GM19395 (cell line): Measurements from ENCODE around the gene ARL15.
"Not testable (repeated sequence)": the region's sequence is repeated elsewhere in the genome, so short reads cannot be mapped to it uniquely, and the experiment has no call there.

ENCODE experiments used
- ATAC-seq: cut with Tn5 transposase; IDR thresholded peaks from one replicate; pipeline ENCODE4 v1.9.1; 2021; ENCODE audit warnings: mild to moderate bottlenecking, moderate library complexity; ENCODE audit not compliant: unreplicated experiment

ARL15 gene

GRCh38 chr5:54103871-54104270 lies 206.5 kb downstream of the ARL15 start:
- no peak for ATAC-seq

GRCh38 chr5:54098267-54098666 lies 212.1 kb downstream of the ARL15 start:
- ATAC-seq = peak; percentile 48

- no peak for ATAC-seq
Measured at GRCh38 chr5:54095969-54096368, 214.4 kb downstream of the ARL15 start.

DNA sequence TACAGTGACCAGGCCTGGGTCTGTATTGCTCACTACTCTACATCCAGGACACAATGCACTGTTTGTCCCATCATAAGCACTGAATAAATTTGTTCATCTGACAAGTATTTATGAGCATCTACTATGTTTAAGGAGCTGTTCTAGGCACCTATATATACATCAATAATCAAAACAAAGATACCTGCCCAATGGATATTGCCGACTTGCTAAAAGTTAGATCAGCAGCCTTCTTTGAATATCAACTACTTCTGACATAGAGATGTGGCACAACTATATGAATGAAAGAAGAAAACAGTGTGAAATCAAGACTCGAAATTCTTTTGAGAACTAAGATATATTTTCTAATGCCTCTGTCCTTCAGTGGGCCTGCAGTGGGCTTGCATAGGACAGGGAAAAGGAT lies 215.7 kb downstream of the ARL15 start:
- no peak for ATAC-seq

- ATAC-seq = no peak
Measured at GRCh38 chr5:54093861-54094260, 216.5 kb downstream of the ARL15 start.

DNA sequence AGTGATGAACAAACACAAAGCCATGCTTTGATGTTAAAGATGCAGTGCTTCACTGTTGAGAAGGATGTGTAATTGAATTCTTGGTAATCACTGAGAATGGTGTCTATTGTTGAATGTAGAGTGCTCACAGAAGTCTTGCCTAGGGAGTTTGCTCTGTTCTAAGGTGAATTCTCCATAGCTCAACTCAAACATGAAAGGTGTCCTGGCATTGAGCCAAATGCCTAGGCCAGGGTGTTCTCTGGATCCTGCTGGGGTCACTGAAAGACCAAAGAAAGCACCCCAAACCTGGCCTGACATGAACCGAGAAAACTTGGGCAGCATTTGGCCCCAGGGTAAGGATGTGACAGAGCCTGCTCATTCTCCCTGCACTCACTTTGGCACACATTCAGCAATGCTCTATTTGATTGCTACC lies 217.3 kb downstream of the ARL15 start:
- ATAC-seq = no peak

DNA sequence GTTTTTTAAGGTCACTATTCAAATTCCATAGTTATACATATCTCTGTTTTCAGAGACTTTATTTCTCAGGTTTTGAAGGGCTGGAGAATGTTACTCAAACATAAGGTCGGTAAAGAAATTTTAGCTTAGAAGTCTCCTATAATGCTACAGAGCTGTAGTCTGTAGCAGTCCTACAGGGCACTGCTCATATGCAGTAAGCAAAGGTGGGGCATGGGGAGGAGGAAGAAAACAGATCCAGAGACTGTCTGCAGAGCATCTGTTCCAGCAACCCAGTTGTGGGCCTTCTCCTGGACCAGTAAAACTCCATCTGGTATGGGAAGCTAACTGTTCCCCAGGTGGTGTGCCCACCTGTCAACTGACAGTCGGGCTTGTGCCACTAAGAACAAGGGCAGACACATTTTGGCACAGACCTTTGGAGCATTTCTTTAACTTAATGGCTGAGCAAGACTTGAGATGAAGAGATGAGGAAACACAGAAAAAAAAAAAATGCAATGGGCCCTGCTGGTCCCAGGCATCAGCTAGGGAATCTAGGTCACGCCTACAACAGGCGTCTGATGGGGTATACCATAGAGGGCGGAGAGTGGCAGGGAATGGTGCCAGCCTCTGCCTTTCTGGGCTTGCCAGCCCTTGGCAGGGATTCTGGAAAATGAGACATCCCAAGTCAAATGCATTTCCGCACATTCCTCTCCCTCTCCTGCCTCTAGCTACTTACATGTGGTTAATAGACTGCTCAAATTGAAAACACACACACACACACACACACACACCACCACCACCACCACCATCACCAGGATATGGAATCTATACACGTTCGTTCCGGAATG lies 218.9 kb downstream of the ARL15 start:
- no peak for ATAC-seq

- no peak for ATAC-seq
Measured at GRCh38 chr5:54090495-54091120, 219.8 kb downstream of the ARL15 start.

GRCh38 chr5:54088081-54088480 lies 222.3 kb downstream of the ARL15 start:
- ATAC-seq = no peak

- no peak for ATAC-seq
Measured at GRCh38 chr5:54087436-54087835, 222.9 kb downstream of the ARL15 start.

DNA sequence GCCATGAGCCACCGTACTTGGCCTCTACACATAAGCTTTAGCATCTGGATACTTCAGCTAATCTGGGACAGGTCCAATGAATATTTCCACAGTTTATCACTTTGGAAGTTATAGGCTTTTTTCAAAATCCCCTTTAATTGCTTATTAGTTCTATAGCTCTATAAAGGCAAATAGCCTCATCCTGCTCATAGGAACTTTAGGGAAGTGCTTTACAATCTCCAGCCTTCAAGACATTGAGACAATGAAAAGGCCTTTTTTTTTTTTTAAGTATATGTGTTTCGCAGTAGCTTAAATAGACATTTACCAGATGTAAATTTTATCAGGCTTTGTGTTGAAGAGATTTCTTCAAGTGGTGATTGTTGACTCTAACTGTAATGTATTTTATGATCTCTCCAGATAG lies 224.2 kb downstream of the ARL15 start:
- no peak for ATAC-seq

GRCh38 chr5:54084696-54085095 lies 225.7 kb downstream of the ARL15 start:
- no peak for ATAC-seq

DNA sequence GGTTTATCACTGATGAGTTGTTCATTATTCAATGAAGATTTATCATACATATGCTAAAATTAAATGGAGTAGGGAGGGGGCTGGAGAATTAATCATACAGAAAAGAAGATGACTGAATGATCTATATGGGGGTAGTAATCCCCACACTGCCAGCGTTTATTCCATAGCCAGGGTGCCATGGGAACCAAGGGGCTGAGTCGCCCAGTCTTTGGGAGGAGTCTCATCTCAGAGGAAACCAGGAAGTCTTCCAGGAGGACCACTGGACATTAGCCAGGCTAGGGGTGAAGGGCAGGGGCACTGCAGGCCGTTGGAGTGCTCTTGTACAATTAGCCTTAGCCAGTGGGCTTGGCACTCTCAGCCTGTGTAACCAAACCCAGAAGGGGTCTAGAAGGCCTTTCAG lies 226.5 kb downstream of the ARL15 start:
- ATAC-seq = no peak

GRCh38 chr5:54083245-54083644 lies 227.1 kb downstream of the ARL15 start:
- ATAC-seq = no peak

DNA sequence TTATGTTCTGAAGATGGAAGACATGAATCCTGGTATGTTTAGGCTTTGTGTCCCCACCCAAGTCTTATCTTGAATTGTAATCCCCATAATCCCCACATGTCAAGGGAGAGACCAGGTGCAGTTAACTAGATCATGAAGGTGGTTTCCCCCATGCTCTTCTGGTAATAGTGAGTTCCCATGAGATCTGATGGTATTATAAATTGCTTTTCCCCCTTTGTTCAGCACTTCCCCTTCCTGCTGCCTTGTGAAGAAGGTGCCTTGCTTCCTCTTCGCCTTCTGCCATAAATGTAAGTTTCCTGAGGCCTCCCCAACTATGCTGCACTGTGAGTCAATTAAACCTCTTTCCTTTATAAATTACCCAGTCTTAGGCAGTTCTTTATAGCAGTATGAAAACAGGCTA lies 229.0 kb downstream of the ARL15 start:
- ATAC-seq = no peak

DNA sequence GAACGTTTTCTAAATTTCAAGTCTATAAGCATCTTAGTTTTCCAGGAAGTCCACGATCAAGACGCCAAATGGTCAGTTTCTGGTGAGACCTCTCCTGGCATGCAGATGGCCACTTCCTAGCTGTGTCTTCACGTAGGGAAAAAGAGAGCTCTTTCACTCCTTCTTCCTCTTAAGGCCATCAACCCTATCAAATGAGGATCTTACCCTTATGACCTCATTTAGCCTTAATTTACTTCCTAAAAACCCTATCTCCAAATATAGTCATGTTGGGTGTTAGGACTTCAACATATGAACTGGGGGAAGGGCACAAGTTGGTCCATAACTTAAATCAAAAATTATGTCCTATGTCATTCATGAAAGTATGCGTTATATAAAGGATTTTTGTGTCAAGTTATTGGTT lies 229.5 kb downstream of the ARL15 start:
- no peak for ATAC-seq

DNA sequence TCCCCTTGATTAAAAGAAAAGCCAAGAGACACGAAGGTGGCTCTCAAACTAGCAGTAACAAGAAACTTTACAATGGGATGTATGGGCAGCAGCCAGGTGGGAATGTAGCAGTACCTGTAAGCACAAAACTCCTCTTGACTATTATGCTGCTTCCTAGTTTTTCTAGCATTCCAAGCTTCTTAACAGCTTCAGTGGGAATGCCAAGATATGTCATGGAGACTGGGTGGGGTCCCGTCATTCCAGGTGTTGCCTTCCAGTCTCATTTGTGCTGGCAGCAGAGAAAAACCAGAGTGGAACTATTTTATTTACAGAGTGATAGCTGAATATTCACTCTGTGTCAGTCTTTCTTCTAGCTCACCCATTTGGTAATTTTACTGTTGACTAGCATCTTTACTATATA lies 236.6 kb downstream of the ARL15 start:
- no peak for ATAC-seq

- ATAC-seq = no peak
Measured at GRCh38 chr5:54073131-54073530, 237.2 kb downstream of the ARL15 start.

- no peak for ATAC-seq
Measured at GRCh38 chr5:54066433-54066832, 243.9 kb downstream of the ARL15 start.

- ATAC-seq = no peak
Measured at GRCh38 chr5:54063817-54064216, 246.6 kb downstream of the ARL15 start.

- no peak for ATAC-seq
Measured at GRCh38 chr5:54062958-54063357, 247.4 kb downstream of the ARL15 start.

- not testable (repeated sequence) for ATAC-seq
Measured at GRCh38 chr5:54060919-54061318, 249.5 kb downstream of the ARL15 start.

DNA sequence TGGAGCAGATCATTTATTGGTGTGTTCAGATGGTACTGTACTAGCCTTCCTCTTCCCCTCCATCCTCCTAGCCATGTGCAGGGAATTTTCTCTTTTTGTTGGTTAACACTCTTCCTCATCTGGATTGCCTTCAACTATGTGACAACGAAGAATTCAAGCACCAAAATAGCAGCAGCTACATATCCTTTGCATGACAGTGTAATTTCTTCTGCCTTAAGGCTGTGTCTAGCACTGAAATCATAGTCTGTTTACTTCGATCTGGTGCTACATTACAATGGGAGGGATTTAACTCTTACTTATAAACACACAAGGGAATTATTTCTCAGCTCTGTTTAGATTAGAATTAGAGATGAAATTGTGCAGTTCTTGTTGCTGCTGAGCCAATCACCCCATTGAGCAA lies 260.4 kb downstream of the ARL15 start:
- ATAC-seq = no peak
